Activated effector memory CD4-positive, alpha-beta T cell treated with anti-CD3 and anti-CD28 coated beads, Interleukin-2, amount 50 U/mL, for 16 hours (primary cell): Measurements from ENCODE around the gene VWCE.
"Not testable (repeated sequence)": the region's sequence is repeated elsewhere in the genome, so short reads cannot be mapped to it uniquely, and the experiment has no call there.

Experiments
- DNase-seq: peaks from one replicate; pipeline ENCODE4 v3.0.0-alpha.2; 2020

VWCE gene

DNA sequence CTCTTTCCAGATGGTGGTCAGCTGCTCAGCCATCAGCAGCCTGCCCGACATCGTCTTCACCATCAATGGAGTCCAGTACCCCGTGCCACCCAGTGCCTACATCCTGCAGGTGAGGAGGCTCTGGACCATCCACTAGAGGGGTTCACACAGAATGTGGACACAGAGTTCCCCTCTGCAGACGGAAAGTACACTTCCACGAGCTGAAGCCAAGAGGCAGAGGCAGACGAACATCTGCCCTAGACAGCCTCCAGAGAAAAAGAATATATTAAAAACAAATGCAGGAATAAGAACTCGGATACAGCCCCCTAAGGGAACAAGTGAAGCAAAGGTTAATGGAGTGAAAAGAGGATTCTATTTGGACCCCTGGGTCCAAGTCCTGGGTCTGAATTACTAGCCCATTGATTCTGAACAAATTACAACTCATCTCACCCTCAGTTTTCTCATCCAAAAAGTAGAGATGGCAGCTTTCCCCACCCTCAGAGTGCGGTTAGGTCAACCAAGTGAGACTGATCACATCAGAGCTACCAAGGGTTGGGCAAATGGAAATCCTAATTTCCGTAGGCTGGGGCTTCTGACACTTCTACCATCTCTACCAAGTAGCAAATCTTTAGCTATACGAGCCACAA lies 83.7 kb downstream of the VWCE start:
- not testable (repeated sequence) for DNase-seq

DNA sequence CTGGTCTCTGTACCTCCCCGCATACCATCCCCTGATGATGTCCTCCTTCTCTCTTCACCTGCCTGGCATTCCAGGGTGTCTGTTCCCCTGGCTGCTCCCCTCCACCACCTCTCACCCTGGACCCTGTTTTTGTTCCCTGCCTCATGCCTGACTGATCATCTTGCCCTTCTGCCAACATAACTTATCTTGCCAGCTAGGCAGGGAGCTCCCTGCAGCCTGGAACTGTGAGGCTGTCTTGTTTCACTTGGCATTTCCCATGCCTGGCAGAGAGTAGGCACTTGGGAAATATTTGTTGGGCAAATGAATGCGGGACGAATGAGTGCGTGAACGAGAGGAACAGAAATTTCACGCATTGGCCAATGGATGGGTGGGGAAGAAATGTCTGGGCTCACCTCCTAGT lies 84.5 kb downstream of the VWCE start:
- DNase-seq, result not testable (repeated sequence)
